Hematopoietic multipotent progenitor cell treated with erythropoietin and hydrocortisone succinate and interleukin-3 and kit ligand, for 15 days (in vitro differentiated cells): ENCODE results near the gene ZNF615.
"Not testable (repeated sequence)": the region's sequence is repeated elsewhere in the genome, so short reads cannot be mapped to it uniquely, and the experiment has no call there.

Experiments
- DNase-seq: peaks from one replicate; pipeline ENCODE4 v3.0.0-alpha.2; 2015; ENCODE audit warnings: low spot score

ZNF615 gene

DNA sequence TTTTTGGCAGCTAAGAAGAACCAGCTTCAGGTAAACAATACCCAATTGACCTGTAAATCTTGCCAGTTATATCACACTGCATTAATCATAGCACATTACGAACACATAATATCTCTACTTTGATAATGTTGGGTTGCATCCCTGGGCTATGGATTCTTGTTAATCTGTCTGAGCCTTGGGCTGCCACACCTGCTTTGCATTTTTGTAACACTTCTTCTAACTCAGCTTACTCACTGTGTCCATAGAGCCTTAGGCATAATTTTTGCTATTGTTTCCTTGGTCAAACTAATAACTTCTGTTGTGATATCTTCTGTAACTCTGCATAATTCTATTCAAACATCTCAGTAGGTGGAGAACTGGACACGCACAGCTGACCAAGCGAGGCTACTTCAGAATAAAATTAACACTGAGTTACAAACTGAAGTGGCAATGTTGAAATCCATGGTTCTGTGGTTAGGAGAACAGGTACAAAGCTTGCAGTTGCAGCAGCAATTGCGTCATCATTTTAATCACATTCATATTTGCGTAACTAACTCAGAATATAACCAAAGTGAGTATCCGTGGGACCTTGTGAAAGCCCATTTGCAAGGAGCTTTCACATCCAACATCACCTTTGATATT is 27.8 kb downstream of the ZNF615 start:
- no peak for DNase-seq

DNA sequence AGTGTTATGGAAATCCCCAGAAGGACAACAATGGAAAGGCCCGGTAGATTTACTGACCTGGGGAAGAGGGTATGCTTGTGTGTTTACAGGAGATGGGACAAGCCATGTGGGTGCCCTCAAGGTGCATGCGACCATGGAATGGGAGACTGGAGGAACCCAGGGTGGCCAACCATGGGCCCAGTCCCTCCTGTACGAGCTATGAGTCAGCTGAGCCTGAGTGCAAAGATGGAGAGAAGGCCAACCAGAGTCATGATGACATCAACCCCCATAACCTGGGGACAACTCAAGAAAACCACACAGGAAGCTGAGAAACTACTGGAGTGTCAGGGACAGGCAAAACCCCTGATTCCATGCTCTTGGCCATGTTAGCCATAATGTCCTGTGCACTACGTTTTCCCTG is 29.1 kb downstream of the ZNF615 start:
- DNase-seq, result no peak

DNA sequence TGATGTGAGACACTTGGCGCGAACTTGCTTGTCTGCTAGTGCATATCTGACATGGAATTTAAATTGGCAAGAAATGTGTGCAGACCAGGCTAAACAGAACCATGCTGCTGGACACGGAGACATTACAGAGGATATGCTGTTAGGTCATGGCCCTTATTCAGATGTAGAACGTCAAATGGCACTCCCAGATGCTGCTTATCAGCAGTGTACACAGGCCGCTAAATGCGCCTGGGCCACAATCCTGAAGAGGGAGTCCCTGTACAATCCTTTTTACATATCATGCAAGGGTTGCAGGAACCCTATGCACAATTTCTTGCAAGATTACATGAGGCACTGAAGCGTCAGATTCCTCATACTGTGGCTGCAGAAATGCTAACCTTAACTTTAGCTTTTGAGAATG is 30.7 kb downstream of the ZNF615 start:
- no peak for DNase-seq

DNA sequence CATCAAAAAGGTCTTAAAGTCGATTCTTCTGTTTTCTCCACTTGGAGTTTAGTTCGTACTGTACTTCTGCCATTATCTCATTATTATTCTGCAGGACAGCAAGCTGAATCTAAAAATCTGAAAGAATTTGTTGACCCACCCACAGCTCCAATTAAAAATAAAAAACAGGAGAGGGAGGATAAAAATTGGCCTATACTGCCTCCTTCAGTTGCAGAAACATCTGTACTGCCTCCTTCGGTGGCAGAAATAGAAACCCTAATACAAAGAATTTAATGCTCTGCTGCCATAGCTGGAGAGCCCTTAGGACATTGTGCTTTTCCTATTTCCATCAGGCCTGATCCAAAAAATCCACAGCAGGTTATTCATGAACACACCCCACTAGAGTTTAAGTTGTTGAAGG is 31.2 kb downstream of the ZNF615 start:
- no peak for DNase-seq

DNA sequence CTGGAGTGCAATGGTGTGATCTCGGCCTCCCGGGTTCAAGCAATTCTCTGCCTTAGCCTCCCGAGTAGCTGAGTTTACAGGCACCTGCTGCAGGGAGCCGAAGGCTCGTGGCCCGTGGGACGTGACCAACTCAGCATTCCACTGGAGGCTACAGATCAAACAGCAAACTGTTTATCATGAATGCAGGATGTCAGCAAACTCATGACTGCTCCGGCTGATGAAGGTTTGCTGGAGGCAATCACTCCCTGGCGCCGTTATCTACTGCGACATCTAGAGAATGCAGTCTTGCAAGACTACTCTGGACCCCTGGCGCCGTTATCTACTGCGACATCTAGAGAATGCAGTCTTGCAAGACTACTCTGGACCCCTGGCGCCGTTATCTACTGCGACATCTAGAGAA is 32.2 kb downstream of the ZNF615 start:
- DNase-seq, result not testable (repeated sequence)

DNA sequence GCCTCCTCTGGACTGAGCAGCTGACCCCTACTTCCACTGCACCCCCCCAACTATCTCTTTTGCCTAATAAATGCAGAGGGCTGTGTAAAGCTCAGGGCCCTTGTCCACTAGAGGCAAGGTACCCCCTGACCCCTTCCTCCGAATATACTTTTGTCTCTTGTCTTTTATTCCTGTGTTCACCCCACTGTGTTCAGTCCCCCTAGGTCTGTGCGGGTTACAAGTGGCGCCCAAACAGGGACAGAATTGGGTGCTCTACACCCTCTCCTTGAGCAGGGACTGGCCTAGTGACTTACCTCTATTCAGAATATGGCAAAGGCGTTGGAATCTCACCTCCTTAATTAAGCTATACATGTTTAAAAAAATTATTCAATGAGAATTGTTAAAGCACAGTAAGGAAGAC is 36.4 kb downstream of the ZNF615 start:
- no peak for DNase-seq

DNA sequence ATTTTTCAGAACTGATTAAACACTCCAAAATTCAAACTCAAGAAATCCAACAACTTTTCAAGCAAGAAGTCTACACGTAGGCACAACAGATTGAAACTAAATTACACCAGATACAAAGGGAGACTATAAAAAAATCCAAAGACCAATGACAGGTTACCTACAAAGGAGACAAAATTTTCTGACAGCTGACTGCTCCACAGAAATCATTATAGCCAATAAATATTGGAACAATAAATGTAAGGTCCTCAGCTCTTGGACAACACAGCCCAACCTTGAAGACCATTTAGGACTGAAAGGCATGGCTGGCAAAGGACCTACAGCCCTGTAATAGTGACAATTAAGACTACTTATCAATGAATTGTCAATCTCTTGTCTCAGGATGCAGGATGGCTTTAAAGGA is 37.3 kb downstream of the ZNF615 start:
- no peak for DNase-seq

DNA sequence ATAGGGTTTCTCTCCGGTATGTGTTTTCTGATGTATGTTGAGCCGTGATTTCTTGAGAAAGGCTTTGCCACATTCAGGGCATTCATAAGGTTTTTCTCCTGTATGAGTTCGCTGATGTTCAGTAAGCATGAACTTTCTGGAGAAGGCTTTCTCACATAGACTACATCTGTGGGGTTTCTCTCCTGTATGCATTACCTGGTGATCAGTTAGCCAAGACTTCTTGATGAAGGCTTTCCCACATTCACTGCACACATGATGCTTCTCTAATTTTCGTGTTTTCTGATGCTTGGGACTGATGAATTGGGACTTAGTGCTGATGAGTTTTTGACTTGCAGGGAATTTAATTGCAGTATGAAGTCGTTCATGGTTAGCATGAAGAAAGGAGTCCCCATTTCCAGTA is 42.4 kb downstream of the ZNF615 start:
- DNase-seq, result no peak

DNA sequence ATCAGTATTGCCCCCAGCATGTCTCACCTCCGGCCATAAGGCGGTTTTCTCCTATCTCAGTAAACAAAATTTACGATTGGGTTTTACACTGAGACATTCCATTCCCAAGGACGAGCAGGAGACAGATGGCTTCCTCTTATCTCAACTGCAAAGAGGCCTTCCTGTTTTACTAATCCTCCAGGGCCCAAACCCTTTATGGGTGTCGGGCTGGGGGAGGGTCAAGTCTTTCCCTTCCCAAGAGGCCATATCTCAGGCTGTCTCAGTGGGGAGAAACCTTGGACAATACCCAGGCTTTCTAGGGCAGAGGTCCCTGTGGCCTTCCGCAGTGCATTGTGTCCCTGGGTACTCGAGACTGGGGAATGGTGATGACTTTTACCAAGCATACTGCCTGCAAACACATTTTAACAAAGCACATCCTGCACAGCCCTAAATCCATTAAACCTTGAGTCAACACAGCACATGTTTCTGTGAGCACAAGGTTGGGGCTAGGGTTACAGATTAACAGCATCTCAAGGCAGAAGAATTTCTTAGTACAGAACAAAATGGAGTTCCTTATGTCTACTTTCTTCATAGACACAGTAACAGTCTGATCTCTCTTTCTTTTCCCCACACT is 47.3 kb downstream of the ZNF615 start:
- DNase-seq, result not testable (repeated sequence)

DNA sequence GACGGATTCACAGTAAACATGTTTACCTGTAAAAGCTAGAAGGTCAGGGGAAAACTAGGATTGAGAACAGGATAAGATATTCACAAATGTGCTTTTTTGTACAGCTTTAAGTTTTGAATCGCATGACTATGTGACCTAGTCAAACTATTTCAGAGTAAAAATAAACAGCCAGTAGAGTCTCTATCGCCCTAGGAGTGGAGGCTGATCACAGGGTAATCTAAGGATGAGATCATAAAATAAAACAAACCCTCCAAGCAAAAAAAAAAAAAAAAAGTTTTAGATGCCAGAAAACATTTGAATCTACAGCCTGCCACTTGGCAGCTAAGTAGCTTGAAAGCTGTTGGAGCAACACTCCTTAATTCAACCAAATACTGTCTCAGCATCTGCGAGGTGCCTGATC is 48.2 kb downstream of the ZNF615 start:
- DNase-seq, result no peak

DNA sequence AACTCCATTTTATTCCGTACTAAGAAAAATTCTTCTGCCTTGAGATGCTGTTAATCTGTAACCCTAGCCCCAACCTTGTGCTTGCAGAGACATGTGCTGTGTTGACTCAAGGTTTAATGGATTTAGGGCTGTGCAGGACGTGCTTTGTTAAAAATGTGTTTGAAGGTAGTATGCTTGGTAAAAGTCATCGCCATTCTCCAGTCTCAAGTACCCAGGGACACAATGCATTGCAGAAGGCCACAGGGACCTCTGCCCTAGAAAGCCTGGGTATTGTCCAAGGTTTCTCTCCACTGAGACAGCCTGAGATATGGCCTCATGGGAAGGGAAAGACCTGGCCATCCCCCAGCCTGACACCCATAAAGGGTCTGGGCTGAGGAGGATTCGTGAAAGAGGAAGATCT is 50.2 kb downstream of the ZNF615 start:
- DNase-seq, result not testable (repeated sequence)

DNA sequence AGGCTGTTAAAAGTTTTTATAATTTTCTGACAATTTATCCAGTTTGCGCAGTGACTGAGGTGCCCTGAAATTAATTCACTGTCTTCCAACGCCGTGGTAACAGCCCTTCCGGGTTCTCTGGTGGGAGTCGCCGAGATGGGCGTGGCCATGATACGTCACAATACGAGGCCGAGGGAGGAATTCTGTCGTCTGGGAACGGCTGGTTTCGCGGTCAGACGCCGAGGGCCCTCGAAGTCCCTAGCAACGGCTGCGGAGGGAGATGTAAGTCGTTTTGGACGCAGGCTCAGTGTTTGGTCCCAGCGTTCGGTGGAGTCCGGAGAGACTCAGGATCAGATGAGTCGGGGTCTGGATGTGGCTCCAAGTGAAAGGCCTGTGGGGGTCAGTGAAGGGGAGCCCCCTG is 59.0 kb downstream of the ZNF615 start:
- no peak for DNase-seq

DNA sequence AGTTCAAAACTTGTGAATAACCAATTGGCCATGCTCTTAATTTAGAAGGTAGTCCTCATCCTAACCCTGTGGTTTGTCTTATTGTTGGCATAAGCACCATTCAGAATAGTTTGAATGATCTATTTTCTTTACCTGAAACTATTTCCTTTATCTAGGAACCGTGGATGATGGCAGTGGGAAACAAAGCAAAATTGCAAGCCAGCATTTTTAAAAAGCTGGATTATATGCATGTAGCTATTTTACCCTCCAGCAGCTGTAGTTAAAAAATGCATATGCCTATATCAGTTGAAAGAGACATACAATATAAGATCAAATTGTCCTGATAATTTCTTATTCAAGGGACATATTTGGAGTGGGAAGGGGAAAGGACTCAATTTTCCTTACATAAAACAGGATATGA is 61.4 kb downstream of the ZNF615 start:
- DNase-seq, result no peak

DNA sequence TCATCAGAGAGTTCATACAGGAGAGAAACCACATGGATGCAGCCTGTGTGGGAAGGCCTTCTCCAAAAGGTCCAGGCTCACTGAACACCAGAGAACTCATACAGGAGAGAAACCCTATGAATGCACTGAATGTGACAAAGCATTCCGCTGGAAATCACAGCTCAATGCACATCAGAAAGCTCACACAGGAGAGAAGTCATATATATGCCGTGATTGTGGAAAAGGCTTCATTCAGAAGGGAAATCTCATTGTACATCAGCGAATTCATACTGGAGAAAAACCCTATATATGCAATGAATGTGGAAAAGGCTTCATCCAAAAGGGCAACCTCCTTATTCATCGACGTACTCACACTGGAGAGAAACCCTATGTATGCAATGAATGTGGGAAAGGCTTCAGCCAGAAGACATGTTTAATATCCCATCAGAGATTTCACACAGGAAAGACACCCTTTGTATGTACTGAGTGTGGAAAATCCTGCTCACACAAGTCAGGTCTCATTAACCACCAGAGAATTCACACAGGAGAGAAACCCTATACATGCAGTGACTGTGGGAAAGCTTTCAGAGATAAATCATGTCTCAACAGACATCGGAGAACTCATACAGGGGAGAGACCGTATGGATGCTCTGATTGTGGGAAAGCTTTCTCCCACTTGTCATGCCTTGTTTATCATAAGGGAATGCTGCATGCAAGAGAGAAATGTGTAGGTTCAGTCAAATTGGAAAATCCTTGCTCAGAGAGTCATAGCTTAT is 63.0 kb downstream of the ZNF615 start:
- no peak for DNase-seq
